ENCODE measurements around the gene CCR6. TPM values are rescaled to one million over a fixed set of nuclear protein-coding genes. Genes with fewer than 3 reads are reported as not detected.
"Not testable (repeated sequence)": the region's sequence is repeated elsewhere in the genome, so short reads cannot be mapped to it uniquely, and the experiment has no call there.

Gene CCR6
- total RNA-seq, 4 donors from 2014 or later = 0.23 to 2.4 (median 0.57) TPM; not detected in 1

- TF ChIP-seq POLR2A (IDR thresholded peaks at IDR 0.05) (no peak), CTCF (IDR thresholded peaks at IDR 0.05) (no peak)
- 96% methylated on average over 3 of the region's 3 CpGs; no CpG with 5 or more reads in 1 of the 2 donors for WGBS, 2 donors
- Histone ChIP-seq H3K4me1 (no peaks in the 10 kb centered on the region), H3K4me3 (no peak overlapping the region), H3K27ac (no peak overlapping the region), H3K27me3 (no peaks in the 10 kb centered on the region), H3K36me3 (no peaks in the 10 kb centered on the region), H3K9me3 (peaks cover 0 to 16% (median 12%) of the 10 kb centered on the region in 3 donors)
- intact Hi-C loops (cut with DNase I) = no loop called here
- no peak for DNase-seq
Observed at GRCh38 chr6:167087857-167088354, 35.0 kb upstream of the CCR6 start.

GRCh38 chr6:167088741-167089140 is 34.2 kb upstream of the CCR6 start:
- H3K9me3 ChIP-seq = peaks cover 0 to 16% (median 12%) of the 10 kb centered on the region in 3 donors
- intact Hi-C loops (cut with DNase I); H3K4me1 ChIP-seq; H3K4me3 ChIP-seq; DNase-seq; H3K27me3 ChIP-seq; H3K36me3 ChIP-seq; H3K27ac ChIP-seq: not testable (repeated sequence)

DNA sequence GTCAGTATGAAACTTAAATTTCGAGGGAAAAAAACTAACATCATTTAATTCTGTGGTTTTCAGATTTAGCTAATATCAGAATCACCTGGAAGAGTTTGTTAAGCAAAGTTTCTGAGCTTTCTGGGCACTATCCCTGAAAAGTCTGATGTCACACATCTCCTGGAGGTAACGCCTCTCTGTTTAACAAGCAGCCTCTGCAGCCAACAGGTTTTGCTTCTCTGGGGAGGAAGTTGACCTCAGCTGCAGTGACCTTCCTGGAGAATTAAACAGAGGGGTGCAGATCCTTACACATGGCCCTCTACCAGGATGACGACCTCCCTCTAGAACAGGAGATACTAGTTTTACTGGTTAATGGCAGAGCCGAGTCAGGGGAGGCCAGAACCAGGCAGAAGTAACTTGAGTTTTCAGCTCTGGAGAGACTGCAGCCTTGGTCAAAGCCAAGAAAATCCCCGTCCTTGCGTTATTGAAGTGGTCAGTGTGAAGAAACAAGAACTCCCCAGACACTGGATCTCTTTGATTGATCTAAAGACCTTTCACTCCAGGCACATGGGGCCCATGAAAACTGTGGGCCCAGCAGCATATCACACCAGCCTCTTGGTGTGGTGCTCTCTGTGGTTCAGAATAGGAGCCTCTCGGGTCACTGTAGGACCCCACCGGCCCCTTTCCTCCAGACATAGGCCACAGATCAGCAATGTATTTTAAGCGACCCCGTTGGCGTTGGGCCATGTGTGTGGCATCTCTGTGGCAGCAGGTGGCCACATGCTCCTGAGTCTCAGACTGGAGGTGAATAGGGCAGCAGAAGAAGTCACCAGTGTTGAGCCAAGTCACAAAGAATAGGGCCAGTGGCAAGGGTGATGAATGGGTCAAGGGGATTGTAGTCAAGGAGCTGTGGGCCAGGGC is 33.4 kb upstream of the CCR6 start:
- WGBS, 2 donors = 64 to 90% methylated on average over 3 to 9 of the region's 11 CpGs
- Histone ChIP-seq H3K36me3 (no peaks in the 10 kb centered on the region), H3K4me1 (no peaks in the 10 kb centered on the region), H3K27me3 (no peaks in the 10 kb centered on the region), H3K4me3 (no peak overlapping the region), H3K9me3 (peaks cover 0 to 16% (median 12%) of the 10 kb centered on the region in 3 donors), H3K27ac (no peak overlapping the region)
- no peak for TF ChIP-seq CTCF (IDR thresholded peaks at IDR 0.05)
- no peak for TF ChIP-seq POLR2A (IDR thresholded peaks at IDR 0.05)
- intact Hi-C loops (cut with DNase I) = no loop called here
- no peak for DNase-seq

GRCh38 chr6:167090171-167090570 is 32.7 kb upstream of the CCR6 start:
- WGBS, 2 donors = 70 to 72% methylated on average over 4 of the region's 4 CpGs
- no peak overlapping the region for H3K4me3 ChIP-seq
- DNase-seq = no peak
- intact Hi-C loops (cut with DNase I) = no loop called here
- TF ChIP-seq POLR2A (IDR thresholded peaks at IDR 0.05) (no peak), CTCF (IDR thresholded peaks at IDR 0.05) (no peak)
- peaks cover 0 to 16% (median 12%) of the 10 kb centered on the region in 3 donors for H3K9me3 ChIP-seq
- H3K36me3 ChIP-seq = no peaks in the 10 kb centered on the region
- H3K27ac ChIP-seq = no peak overlapping the region
- H3K4me1 ChIP-seq = no peaks in the 10 kb centered on the region
- no peaks in the 10 kb centered on the region for H3K27me3 ChIP-seq

- peak overlapping the region in 1 of 4 donors; percentile 51 for H3K27ac ChIP-seq
- no peaks in the 10 kb centered on the region for H3K4me1 ChIP-seq
Observed at GRCh38 chr6:167091026-167091804, 31.7 kb upstream of the CCR6 start.

More at GRCh38 chr6:167091026-167091804, 31.7 kb upstream of the CCR6 start:
- DNase-seq = no peak
- WGBS, 2 donors = 60 to 65% methylated on average over 14 to 16 of the region's 16 CpGs
- no peak overlapping the region for H3K4me3 ChIP-seq
- TF ChIP-seq POLR2A (IDR thresholded peaks at IDR 0.05) (no peak), CTCF (IDR thresholded peaks at IDR 0.05) (no peak)
- H3K9me3 ChIP-seq = peaks cover 0 to 14% (median 12%) of the 10 kb centered on the region in 3 donors
- H3K27me3 ChIP-seq = no peaks in the 10 kb centered on the region
- H3K36me3 ChIP-seq = no peaks in the 10 kb centered on the region
- intact Hi-C loops (cut with DNase I) = no loop called here
